Measurements from ENCODE around the gene IQSEC2. TPM values are rescaled to one million over a fixed set of nuclear protein-coding genes. Genes with fewer than 3 reads are reported as not detected.

Gene IQSEC2
- total RNA-seq, 1 donor from 2014 or later: 17.3 TPM

DNA sequence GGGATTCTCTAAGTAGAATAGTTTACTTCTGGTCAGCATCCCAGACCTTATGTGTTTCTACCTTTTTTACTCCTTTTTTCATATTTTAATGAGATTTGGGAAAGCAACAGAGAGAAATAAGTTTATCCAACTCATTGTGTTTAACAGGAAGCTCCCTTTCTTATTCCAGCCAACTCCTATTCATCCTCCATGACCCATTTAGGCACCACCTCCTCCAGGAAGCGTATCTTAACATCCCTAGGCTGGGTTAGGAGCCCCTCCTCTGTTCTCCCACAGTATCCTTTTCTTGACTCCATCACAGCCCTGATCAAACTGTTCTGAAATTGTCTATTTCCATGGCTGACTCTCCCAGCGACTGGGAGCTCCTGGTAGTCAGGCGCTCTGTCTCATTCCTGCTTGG, 18.8 kb upstream of the IQSEC2 start:
- no peak overlapping the region for H3K27ac ChIP-seq
- ATAC-seq (no peak), DNase-seq (no peak)
- TF ChIP-seq, protein P1, sequence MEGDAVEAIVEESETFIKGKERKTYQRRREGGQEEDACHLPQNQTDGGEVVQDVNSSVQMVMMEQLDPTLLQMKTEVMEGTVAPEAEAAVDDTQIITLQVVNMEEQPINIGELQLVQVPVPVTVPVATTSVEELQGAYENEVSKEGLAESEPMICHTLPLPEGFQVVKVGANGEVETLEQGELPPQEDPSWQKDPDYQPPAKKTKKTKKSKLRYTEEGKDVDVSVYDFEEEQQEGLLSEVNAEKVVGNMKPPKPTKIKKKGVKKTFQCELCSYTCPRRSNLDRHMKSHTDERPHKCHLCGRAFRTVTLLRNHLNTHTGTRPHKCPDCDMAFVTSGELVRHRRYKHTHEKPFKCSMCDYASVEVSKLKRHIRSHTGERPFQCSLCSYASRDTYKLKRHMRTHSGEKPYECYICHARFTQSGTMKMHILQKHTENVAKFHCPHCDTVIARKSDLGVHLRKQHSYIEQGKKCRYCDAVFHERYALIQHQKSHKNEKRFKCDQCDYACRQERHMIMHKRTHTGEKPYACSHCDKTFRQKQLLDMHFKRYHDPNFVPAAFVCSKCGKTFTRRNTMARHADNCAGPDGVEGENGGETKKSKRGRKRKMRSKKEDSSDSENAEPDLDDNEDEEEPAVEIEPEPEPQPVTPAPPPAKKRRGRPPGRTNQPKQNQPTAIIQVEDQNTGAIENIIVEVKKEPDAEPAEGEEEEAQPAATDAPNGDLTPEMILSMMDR (IDR thresholded peaks at IDR 0.05): no peak
- no peaks in the 10 kb centered on the region for H3K4me1 ChIP-seq
- intact Hi-C loops (cut with DNase I): no loop called here
- no peak overlapping the region for H3K4me3 ChIP-seq
- H3K27me3 ChIP-seq: no peaks in the 10 kb centered on the region
- H3K36me3 ChIP-seq: no peaks in the 10 kb centered on the region
- H3K9me3 ChIP-seq: no peaks in the 10 kb centered on the region

DNA sequence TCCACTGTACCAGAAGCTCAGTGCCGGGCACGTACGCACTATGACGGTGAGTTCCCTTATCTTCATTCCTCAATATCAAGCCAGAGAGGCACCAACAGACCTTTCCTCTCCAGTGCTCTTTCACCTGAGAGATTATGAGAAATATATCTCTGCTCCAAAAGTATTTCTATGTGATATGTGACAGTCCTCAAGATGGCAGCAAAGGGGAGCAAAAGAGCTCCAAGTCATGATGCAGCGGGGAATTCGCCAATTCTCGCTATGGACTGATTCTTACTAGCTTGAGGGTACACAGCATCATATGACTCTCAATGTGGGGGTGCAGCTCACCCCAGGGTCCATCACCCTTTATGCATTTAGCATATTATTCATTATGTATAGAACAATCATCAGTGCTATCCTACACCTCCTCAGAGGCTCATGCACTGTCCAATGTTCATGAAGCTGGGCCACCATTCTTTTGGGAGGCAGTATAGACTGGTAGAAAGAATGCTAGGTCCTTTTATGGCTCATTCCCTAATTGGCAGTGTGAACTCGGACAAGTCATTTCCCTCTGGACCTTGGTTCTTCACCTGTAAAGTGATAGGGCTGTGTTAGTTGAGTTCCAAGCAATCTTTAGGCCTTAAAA, 12.8 kb upstream of the IQSEC2 start:
- DNase-seq (no peak), ATAC-seq (no peak)
- intact Hi-C loops (cut with DNase I): no loop called here
- TF ChIP-seq, protein P1 (IDR thresholded peaks at IDR 0.05): no peak
- no peaks in the 10 kb centered on the region for H3K27me3 ChIP-seq
- H3K36me3 ChIP-seq: no peaks in the 10 kb centered on the region
- H3K27ac ChIP-seq: no peak overlapping the region
- no peak overlapping the region for H3K4me3 ChIP-seq
- H3K4me1 ChIP-seq: no peaks in the 10 kb centered on the region
- no peaks in the 10 kb centered on the region for H3K9me3 ChIP-seq

DNA sequence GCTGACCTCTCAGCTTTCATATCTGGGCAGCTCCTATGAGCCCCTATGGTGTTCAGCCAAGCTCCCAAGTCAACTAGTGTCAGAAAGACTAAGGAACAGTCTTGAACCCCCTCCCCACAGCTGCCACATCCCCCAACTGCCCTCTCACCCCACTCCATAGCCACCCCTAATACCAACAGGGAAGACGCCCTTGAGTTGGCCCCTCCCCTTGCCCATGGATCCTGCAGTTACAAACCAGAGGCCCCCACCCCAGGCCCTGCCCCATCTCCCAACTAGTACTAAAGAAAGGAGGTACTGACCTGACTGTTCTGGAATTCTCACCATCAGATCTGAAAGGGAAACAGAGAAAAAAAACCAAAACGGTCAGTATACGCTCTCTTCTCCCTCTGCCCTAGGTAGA, 10.2 kb upstream of the IQSEC2 start:
- Histone ChIP-seq H3K4me1 (peaks cover 8% of the 10 kb centered on the region), H3K9me3 (no peaks in the 10 kb centered on the region), H3K27me3 (no peaks in the 10 kb centered on the region), H3K36me3 (no peaks in the 10 kb centered on the region), H3K4me3 (no peak overlapping the region), H3K27ac (no peak overlapping the region)
- no peak for DNase-seq
- TF ChIP-seq, protein P1 (IDR thresholded peaks at IDR 0.05): no peak
- ATAC-seq: no peak
- intact Hi-C loops (cut with DNase I): no loop called here

DNA sequence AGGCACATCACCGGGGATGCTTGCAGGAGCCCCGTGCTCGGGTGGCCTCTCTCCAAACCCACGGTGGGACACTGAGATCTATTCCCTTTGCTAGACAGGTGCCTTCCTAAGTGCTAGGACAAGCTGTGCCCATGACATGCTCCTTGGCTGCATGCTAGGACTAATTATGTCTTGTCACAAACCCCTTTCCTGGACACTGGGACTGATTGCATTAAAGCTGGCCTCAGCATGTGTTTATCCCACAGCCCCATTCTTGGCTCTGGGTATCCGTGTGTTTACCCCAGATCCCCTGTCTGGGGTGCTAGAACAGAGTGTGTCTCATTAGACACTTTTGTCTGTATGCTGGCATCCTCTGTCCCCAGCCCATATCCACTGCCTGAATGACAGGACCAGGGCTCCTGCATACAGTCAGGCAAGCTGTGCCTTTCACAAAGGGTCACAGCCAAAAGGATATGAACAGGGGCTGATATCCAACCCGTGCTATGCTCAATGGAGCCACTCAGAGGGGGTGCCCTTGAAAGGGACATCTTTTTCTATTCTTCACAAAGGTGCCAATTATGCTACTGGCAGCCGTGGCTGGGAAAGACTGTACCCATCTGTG, 9.2 kb upstream of the IQSEC2 start:
- Histone ChIP-seq H3K9me3 (no peaks in the 10 kb centered on the region), H3K4me3 (no peak overlapping the region), H3K27me3 (no peaks in the 10 kb centered on the region), H3K27ac (no peak overlapping the region), H3K4me1 (peaks cover 8% of the 10 kb centered on the region), H3K36me3 (no peaks in the 10 kb centered on the region)
- TF ChIP-seq, protein P1 (IDR thresholded peaks at IDR 0.05): no peak
- intact Hi-C loops (cut with DNase I): no loop called here
- ATAC-seq (no peak), DNase-seq (no peak)

DNA sequence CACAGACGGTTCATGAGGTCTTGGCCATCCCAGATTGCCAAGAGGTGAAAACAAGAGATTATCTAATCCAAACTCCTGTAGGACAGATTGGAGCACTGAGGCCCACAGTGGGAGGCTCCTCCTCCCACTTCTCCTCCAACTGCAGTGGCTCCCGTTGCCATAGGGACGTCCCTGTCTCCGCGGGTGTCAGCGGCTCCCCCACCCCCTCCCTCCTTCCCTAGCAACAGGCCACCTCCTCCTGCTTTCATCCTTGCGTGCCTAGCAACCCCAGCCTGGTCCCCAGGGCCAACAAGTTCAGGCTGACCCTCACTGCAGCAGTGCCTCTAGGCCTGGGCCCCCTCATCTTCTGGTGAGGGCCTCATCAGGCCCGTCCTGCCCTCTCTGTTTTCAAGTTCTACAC, 6.8 kb upstream of the IQSEC2 start:
- Histone ChIP-seq H3K4me3 (no peak overlapping the region), H3K4me1 (peaks cover 8% of the 10 kb centered on the region), H3K27me3 (no peaks in the 10 kb centered on the region), H3K27ac (peak overlapping the region; percentile 47), H3K36me3 (no peaks in the 10 kb centered on the region), H3K9me3 (no peaks in the 10 kb centered on the region)
- ATAC-seq (no peak), DNase-seq (no peak)
- intact Hi-C loops (cut with DNase I): no loop called here
- TF ChIP-seq, protein P1 (IDR thresholded peaks at IDR 0.05): no peak

All from upper lobe of right lung (tissue), 1 donor.